Astrocyte (in vitro differentiated cells and primary cell): ENCODE measurements around the gene CUL1. TPM values are rescaled to one million over a fixed set of nuclear protein-coding genes. Genes with fewer than 3 reads are reported as not detected.

Experiments
- DNase-seq: peaks from one replicate; pipeline ENCODE4 v3.0.0-alpha.2; 2010; ENCODE audit warnings: low read depth
- FAIRE-seq: peaks from 2 replicates; lab custom pipeline; 2011; peaks lifted over from hg19 to GRCh38; lab: Jason Lieb, UNC
- H2AFZ ChIP-seq: 2 replicates; pipeline ENCODE4 v1.6.0; 2012; ENCODE audit warnings: low read depth, low read length, inconsistent platforms
- H3K27ac ChIP-seq: 2 replicates; pipeline ENCODE4 v1.5.1; 2011; ENCODE audit warnings: low read depth, low read length, inconsistent platforms
- H3K27me3 ChIP-seq: 2 replicates; pipeline ENCODE4 v1.6.0; 2011; ENCODE audit warnings: low read length, inconsistent platforms; ENCODE audit not compliant: insufficient read depth
- H3K36me3 ChIP-seq: 2 replicates; pipeline ENCODE4 v1.5.1; 2011; ENCODE audit warnings: low read length, inconsistent platforms; ENCODE audit not compliant: insufficient read depth
- H3K4me1 ChIP-seq: 2 replicates; pipeline ENCODE4 v1.5.1; 2011; ENCODE audit warnings: low read length, inconsistent platforms; ENCODE audit not compliant: insufficient read depth
- H3K4me2 ChIP-seq: 2 replicates; pipeline ENCODE4 v1.6.0; 2012; ENCODE audit warnings: low read length, inconsistent platforms
- H3K4me3 ChIP-seq: 2 replicates; pipeline ENCODE4 v1.5.1; 2011; ENCODE audit warnings: low read depth, mild to moderate bottlenecking, low read length, inconsistent platforms; ENCODE audit not compliant: insufficient read depth
- H3K79me2 ChIP-seq: 2 replicates; pipeline ENCODE4 v1.6.0; 2012; ENCODE audit warnings: mild to moderate bottlenecking, low read length, inconsistent platforms; ENCODE audit not compliant: insufficient read depth
- H3K9ac ChIP-seq: 2 replicates; pipeline ENCODE4 v1.6.0; 2012; ENCODE audit warnings: mild to moderate bottlenecking, low read length, inconsistent platforms
- H3K9me3 ChIP-seq: 2 replicates; pipeline ENCODE4 v1.5.1; 2012; ENCODE audit warnings: low read depth, mild to moderate bottlenecking, low read length, inconsistent platforms; ENCODE audit not compliant: insufficient read depth
- H4K20me1 ChIP-seq: 2 replicates; pipeline ENCODE4 v1.6.0; 2012; ENCODE audit warnings: low read length, inconsistent platforms; ENCODE audit not compliant: insufficient read depth
- H3K27ac Mint-ChIP-seq: one replicate; pipeline ENCODE4 v1.8.0; 2021; ENCODE audit warnings: mild to moderate bottlenecking, mixed read lengths; ENCODE audit not compliant: unreplicated experiment
- H3K27me3 Mint-ChIP-seq: one replicate; pipeline ENCODE4 v1.8.0; 2021; ENCODE audit warnings: low read depth, mixed read lengths; ENCODE audit not compliant: unreplicated experiment
- H3K36me3 Mint-ChIP-seq: one replicate; pipeline ENCODE4 v1.8.0; 2021; ENCODE audit warnings: low read depth, mixed read lengths; ENCODE audit not compliant: unreplicated experiment
- H3K4me1 Mint-ChIP-seq: one replicate; pipeline ENCODE4 v1.8.0; 2021; ENCODE audit warnings: low read depth, mixed read lengths; ENCODE audit not compliant: unreplicated experiment
- H3K4me3 Mint-ChIP-seq: one replicate; pipeline ENCODE4 v1.8.0; 2021; ENCODE audit warnings: mild to moderate bottlenecking, moderate library complexity, mixed read lengths; ENCODE audit not compliant: unreplicated experiment
- H3K9me3 Mint-ChIP-seq: one replicate; pipeline ENCODE4 v1.8.0; 2021; ENCODE audit warnings: mild to moderate bottlenecking, mixed read lengths; ENCODE audit not compliant: unreplicated experiment
- CTCF ChIP-seq: IDR thresholded peaks from 2 replicates; pipeline ENCODE4 v1.5.1; 2011; ENCODE audit warnings: low read depth, mild to moderate bottlenecking, inconsistent platforms, low read length, moderate library complexity; ENCODE audit not compliant: insufficient read depth
- EZH2 ChIP-seq: IDR thresholded peaks from 2 replicates; pipeline ENCODE4 v1.6.1; 2012; ENCODE audit warnings: mild to moderate bottlenecking, low read length, inconsistent platforms; ENCODE audit not compliant: insufficient read depth
- total RNA-seq: library from RNA; stranded (reverse); gene quantifications from 2 replicates; pipeline ENCODE4 v1.2.1, GENCODE V29; 2021

Gene CUL1
- total RNA-seq, 1 donor from 2014 or later, result 60.2 TPM

- no peak for FAIRE-seq
These were observed 140.2 kb downstream of the CUL1 start for GRCh38 chr7:148838905-148839304.

GRCh38 chr7:148847815-148848734, 149.4 kb downstream of the CUL1 start:
- TF ChIP-seq EZH2 (no peak), CTCF (no peak)
- FAIRE-seq, result no peak
- no peak for DNase-seq
- Mint-ChIP-seq H3K4me1 (peaks cover 21% of the 10 kb centered on the region), H3K36me3 (no peaks in the 10 kb centered on the region), H3K27ac (no peak overlapping the region), H3K9me3 (no peaks in the 10 kb centered on the region), H3K27me3 (no peaks in the 10 kb centered on the region), H3K4me3 (no peak overlapping the region)
- Histone ChIP-seq H2AFZ (no peak overlapping the region), H3K27ac (no peak overlapping the region), H3K79me2 (peaks cover 86% of the 10 kb centered on the region), H3K4me1 (peaks cover 4% of the 10 kb centered on the region), H3K9ac (no peak overlapping the region), H3K9me3 (no peaks in the 10 kb centered on the region), H3K36me3 (no peaks in the 10 kb centered on the region), H3K27me3 (no peaks in the 10 kb centered on the region), H3K4me3 (no peak overlapping the region), H3K4me2 (no peak overlapping the region), H4K20me1 (peaks cover 4% of the 10 kb centered on the region)

More at GRCh38 chr7:148838905-148839304, 140.2 kb downstream of the CUL1 start:
- TF ChIP-seq CTCF, result no peak
- TF ChIP-seq EZH2, result no peak
- Histone ChIP-seq H3K36me3 (no peaks in the 10 kb centered on the region), H3K27ac (no peak overlapping the region), H3K9ac (no peak overlapping the region), H3K4me2 (no peak overlapping the region), H3K27me3 (no peaks in the 10 kb centered on the region), H3K9me3 (no peaks in the 10 kb centered on the region), H4K20me1 (no peaks in the 10 kb centered on the region), H2AFZ (no peak overlapping the region), H3K79me2 (peaks cover 43% of the 10 kb centered on the region), H3K4me1 (no peaks in the 10 kb centered on the region), H3K4me3 (no peak overlapping the region)
- no peak for DNase-seq
- H3K27ac Mint-ChIP-seq, result no peak overlapping the region
- no peaks in the 10 kb centered on the region for H3K9me3 Mint-ChIP-seq
- H3K36me3 Mint-ChIP-seq, result peaks cover 5% of the 10 kb centered on the region
- H3K4me3 Mint-ChIP-seq, result no peak overlapping the region
- peaks cover 4% of the 10 kb centered on the region for H3K4me1 Mint-ChIP-seq
- no peaks in the 10 kb centered on the region for H3K27me3 Mint-ChIP-seq
